K562 (cell line): Measurements from ENCODE around the gene ADAMTSL3. TPM values are rescaled to one million over a fixed set of nuclear protein-coding genes. Genes with fewer than 3 reads are reported as not detected.

ENCODE experiments used
- ATAC-seq: fragments of 200-7000 bp; cut with Tn5 transposase; 3 replicates; pipeline ENCODE4 v1.9.1; 2020; ENCODE audit warnings: moderate library complexity
- BruUV-seq: library from RNA; stranded (reverse); fragments of 400-500 nt; replicated peaks from 2 replicates; lab custom pipeline; 2021; lab: Mats Ljungman, UMichigan
- CTCF ChIA-PET: fragments of 300-600 bp; formaldehyde crosslinking; extraction: SDS; loops from one replicate; lab custom pipeline; 2021; ENCODE audit warnings: low intra/inter-chr PET ratio; lab: Yijun Ruan, JAX
- POLR2A ChIA-PET: fragments of 300-600, 350-650 bp; sonication (Branson Sonifier 250); formaldehyde crosslinking; extraction: SDS; loops from one replicate; lab custom pipeline; 2021; ENCODE audit warnings: antibody characterized with exemption, inconsistent platforms; lab: Yijun Ruan, JAX
- DNase-seq, 4 experiments: peaks; one replicate each; pipeline versions ENCODE4 v3.0.0 to v3.0.0-alpha.2; 2011 to 2018; ENCODE audit warnings: low spot score in 3 of 4, mixed read lengths in 3 of 4; ENCODE audit errors: extremely low read depth in 1 of 4
- FAIRE-seq: peaks from 2 replicates; lab custom pipeline; 2011; peaks lifted over from hg19 to GRCh38; lab: Jason Lieb, UNC
- H2AFZ ChIP-seq: 2 replicates; pipeline ENCODE4 v1.6.0; 2011; ENCODE audit warnings: low read depth, low read length, control low read depth, inconsistent platforms
- H3K27ac ChIP-seq: fragments of 200-600 bp; 3 replicates; pipeline ENCODE4 v1.8.0; 2011; ENCODE audit warnings: low read depth, mild to moderate bottlenecking, control low read depth, inconsistent platforms, low read length, moderate library complexity, mixed read lengths; ENCODE audit errors: extremely low read depth
- H3K27me3 ChIP-seq, 2 experiments: fragments of 300-600 bp in 1 of 2; 2 replicates in 1 of 2; 3 replicates in 1 of 2; pipeline versions ENCODE4 v1.6.0 to v1.8.0; 2011; ENCODE audit warnings: inconsistent platforms in 2 of 2, low read length in 2 of 2, mild to moderate bottlenecking in 1 of 2, mixed read lengths in 1 of 2, moderate library complexity in 1 of 2; ENCODE audit not compliant: control insufficient read depth in 2 of 2, insufficient read depth in 2 of 2
- H3K36me3 ChIP-seq: fragments of 300-600 bp; 3 replicates; pipeline ENCODE4 v1.8.0; 2011; ENCODE audit warnings: mild to moderate bottlenecking, low read length, inconsistent platforms; ENCODE audit not compliant: control insufficient read depth, insufficient read depth
- H3K4me1 ChIP-seq, 2 experiments: fragments of 200-600 bp in 1 of 2; replicated peaks in 1 of 2; 2 replicates in 1 of 2; 3 replicates in 1 of 2; pipeline versions ENCODE4 v1.5.1 to v1.8.0; 2011; ENCODE audit warnings: inconsistent platforms in 2 of 2, low read length in 2 of 2, mild to moderate bottlenecking in 1 of 2, mixed read lengths in 1 of 2, moderate library complexity in 1 of 2; ENCODE audit not compliant: control insufficient read depth in 2 of 2, insufficient read depth in 2 of 2
- H3K4me2 ChIP-seq: 2 replicates; pipeline ENCODE4 v1.6.1; 2011; ENCODE audit warnings: low read length, control low read depth, inconsistent platforms, mixed read lengths; ENCODE audit not compliant: insufficient read depth
- H3K4me3 ChIP-seq: fragments of 200-600 bp; sonication (generic), shearing (Covaris generic); 2 replicates; pipeline ENCODE4 v1.5.1; 2016; ENCODE audit warnings: control low read depth, inconsistent platforms
- H3K79me2 ChIP-seq: fragments of 200-600 bp; 3 replicates; pipeline ENCODE4 v1.8.0; 2011; ENCODE audit warnings: low read length, inconsistent platforms; ENCODE audit not compliant: control insufficient read depth, insufficient read depth
- H3K9ac ChIP-seq, 2 experiments: 2 replicates each; pipeline versions ENCODE4 v1.6.0 to v1.6.1; 2011; ENCODE audit warnings: low read depth in 2 of 2, low read length in 2 of 2, control low read depth in 1 of 2, inconsistent platforms in 1 of 2, mild to moderate bottlenecking in 1 of 2, mixed read lengths in 1 of 2; ENCODE audit not compliant: insufficient read depth in 1 of 2
- H3K9me1 ChIP-seq: one replicate; pipeline ENCODE4 v1.6.0; 2011; ENCODE audit warnings: inconsistent platforms, mild to moderate bottlenecking, low read length, moderate library complexity; ENCODE audit not compliant: control insufficient read depth, insufficient read depth
- H3K9me3 ChIP-seq: replicated peaks from 2 replicates; pipeline ENCODE4 v1.5.1; 2011; ENCODE audit warnings: low read depth, low read length, inconsistent platforms; ENCODE audit not compliant: control insufficient read depth, insufficient read depth
- H4K20me1 ChIP-seq: replicated peaks from 2 replicates; pipeline ENCODE4 v1.6.1; 2011; ENCODE audit warnings: low read length, inconsistent platforms, mixed read lengths; ENCODE audit not compliant: control insufficient read depth, insufficient read depth
- CCAR2 ChIP-seq: fragments of 200-400 bp; formaldehyde crosslinking; IDR thresholded peaks from 2 replicates; pipeline ENCODE4 v1.6.1; 2017; ENCODE audit warnings: mild to moderate bottlenecking, low read depth, low read length
- CCNT2 ChIP-seq: IDR thresholded peaks from 2 replicates; pipeline ENCODE4 v1.6.1; 2011; ENCODE audit warnings: borderline replicate concordance, low read depth, mild to moderate bottlenecking, moderate library complexity, mixed read lengths, low read length; ENCODE audit not compliant: insufficient read length; ENCODE audit errors: extremely low read depth
- ILF3 ChIP-seq: fragments of 450-650 bp; IDR thresholded peaks from 2 replicates; pipeline ENCODE4 v1.6.1; 2018; ENCODE audit warnings: antibody characterized with exemption, mild to moderate bottlenecking, moderate library complexity, borderline replicate concordance
- RBBP5 ChIP-seq: fragments of 200-600 bp; sonication (generic); IDR thresholded peaks from 2 replicates; pipeline ENCODE4 v1.6.1; 2012; ENCODE audit warnings: borderline replicate concordance, mild to moderate bottlenecking, low read length, control low read depth, inconsistent platforms; ENCODE audit not compliant: insufficient read depth, poor library complexity, severe bottlenecking
- WGBS: fragments of 100-300 bp; shearing (Covaris generic); methylation state at CpG from one replicate; pipeline ENCODE4 v1.1.6; 2016; ENCODE audit warnings: low coverage, mixed read lengths; ENCODE audit not compliant: insufficient coverage; ENCODE audit errors: missing lambda C conversion rate; 5-methylcytosine and 5-hydroxymethylcytosine counted together
- in situ Hi-C: fragments of 300-500 bp; cut with MboI; formaldehyde crosslinking; loops from 4 replicates; pipeline ENCODE4 v1.15.0; 2018; ENCODE audit warnings: inconsistent platforms, mixed read lengths
- intact Hi-C: fragments of 100-400 bp; cut with micrococcal nuclease; formaldehyde crosslinking; loops from 2 replicates; pipeline ENCODE4 v1.14.2; 2022
- polyA plus RNA-seq, 8 experiments: library from polyadenylated mRNA; depleted of rRNA in 4 of 8; stranded (reverse) in 5 of 8; unstranded in 3 of 8; fragments of >200 nt; fragmentation: Nextera tagmentation in 2 of 8; fragmentation: Illumina TruSeq in 1 of 8; extraction: Ambion mirVana in 2 of 8; extraction: Trizol in 1 of 8; gene quantifications; 2 replicates each; pipeline versions ENCODE4 v1.2.1 to v1.2.3, GENCODE V29; 2011 to 2014; ENCODE audit warnings: inconsistent platforms in 1 of 8, missing spikeins in 1 of 8
- total RNA-seq, 7 experiments: library from RNA; depleted of rRNA in 6 of 7; stranded (reverse); fragments of >200 nt in 6 of 7; fragmentation: Illumina TruSeq in 2 of 7; extraction: Trizol in 2 of 7; gene quantifications; 2 replicates each; pipeline versions ENCODE4 v1.2.1 to v1.2.3, GENCODE V29; 2011 to 2021; ENCODE audit warnings: low replicate concordance in 1 of 7
- TF ChIP-seq, protein P1 (sequence below): fragments of 200-800 bp; sonication (Bioruptor generic); IDR thresholded peaks from 2 replicates; pipeline ENCODE4 v1.6.1; 2016; ENCODE audit warnings: missing genetic modification characterization, missing compliant biosample characterization
- TF ChIP-seq, protein P2 (sequence below): fragments of 250-450 bp; sonication (Bioruptor Pico); IDR thresholded peaks from 2 replicates; pipeline ENCODE4 v1.5.0; 2022; ENCODE audit warnings: mild to moderate bottlenecking
- TF ChIP-seq, protein P3 (sequence below): sonication (generic); formaldehyde crosslinking; IDR thresholded peaks from 2 replicates; pipeline ENCODE4 v1.8.0; 2022; ENCODE audit warnings: missing genetic modification reagents, mild to moderate bottlenecking, borderline replicate concordance

The ADAMTSL3 gene
- total and polyA plus RNA-seq, 9 of the 15 experiments (the other 6 are each of a cell fraction or from before 2014, with no cell fraction given): 0.01 to 0.18 (median 0.07) TPM; not detected in 3

DNA sequence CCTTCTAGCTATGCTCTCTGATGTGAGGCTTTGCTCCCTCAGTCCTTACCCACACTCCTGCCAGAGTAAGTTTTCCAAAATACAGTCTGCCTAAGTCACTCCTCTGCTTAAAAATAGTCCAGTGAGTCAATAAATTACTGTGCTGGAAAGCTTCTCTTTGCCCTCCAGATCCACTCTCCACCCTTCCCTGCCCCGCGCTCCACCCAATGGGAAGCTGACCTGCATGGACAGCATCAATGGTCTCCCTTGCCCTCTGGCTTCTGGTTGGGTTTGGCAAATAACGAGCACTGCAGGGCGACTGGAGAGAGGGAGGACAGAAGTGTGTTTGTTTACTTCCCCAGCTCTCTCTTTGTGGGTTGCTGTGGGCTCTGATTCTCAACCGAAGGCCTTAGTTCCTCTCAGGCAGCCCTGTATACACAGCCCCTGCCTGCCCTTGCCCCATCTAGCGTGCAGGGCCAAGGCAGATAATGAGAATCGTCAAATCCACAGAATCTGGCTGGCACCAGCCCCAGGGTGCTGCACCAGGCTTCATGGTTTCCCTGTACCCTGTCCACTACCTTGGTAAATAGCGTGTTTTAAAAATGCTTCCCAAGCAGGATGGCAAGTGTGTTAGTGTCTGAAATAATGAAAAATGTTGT, 110.4 kb downstream of the ADAMTSL3 start:
- WGBS: 0% methylated on average over 8 of the region's 8 CpGs
- in situ Hi-C loops: no loop called here
- no peak for FAIRE-seq

More for the DNA sequence above, 110.4 kb downstream of the ADAMTSL3 start:
- ChIA-PET CTCF (no interaction called here), POLR2A (interaction anchor here (1.3 kb wide), 1 partner anchor 13 kb away, joined by 3 read pairs; no protein-coding TSS in a partner anchor)
- no TSS peak for BruUV-seq
- Histone ChIP-seq H3K9ac (no peak overlapping the region), H3K27me3 (peaks cover 0 to 4% of the 10 kb centered on the region in 2 experiments; a peak in 2 of 5 replicates), H2AFZ (no peak overlapping the region), H3K4me2 (no peak overlapping the region), H3K9me1 (no peaks in the 10 kb centered on the region), H3K36me3 (no peaks in the 10 kb centered on the region), H3K79me2 (no peaks in the 10 kb centered on the region), H3K4me3 (no peak overlapping the region), H3K9me3 (no peaks in the 10 kb centered on the region), H3K27ac (no peak overlapping the region), H4K20me1 (no peaks in the 10 kb centered on the region), H3K4me1 (no peaks in the 10 kb centered on the region)
- TF ChIP-seq, protein P1, sequence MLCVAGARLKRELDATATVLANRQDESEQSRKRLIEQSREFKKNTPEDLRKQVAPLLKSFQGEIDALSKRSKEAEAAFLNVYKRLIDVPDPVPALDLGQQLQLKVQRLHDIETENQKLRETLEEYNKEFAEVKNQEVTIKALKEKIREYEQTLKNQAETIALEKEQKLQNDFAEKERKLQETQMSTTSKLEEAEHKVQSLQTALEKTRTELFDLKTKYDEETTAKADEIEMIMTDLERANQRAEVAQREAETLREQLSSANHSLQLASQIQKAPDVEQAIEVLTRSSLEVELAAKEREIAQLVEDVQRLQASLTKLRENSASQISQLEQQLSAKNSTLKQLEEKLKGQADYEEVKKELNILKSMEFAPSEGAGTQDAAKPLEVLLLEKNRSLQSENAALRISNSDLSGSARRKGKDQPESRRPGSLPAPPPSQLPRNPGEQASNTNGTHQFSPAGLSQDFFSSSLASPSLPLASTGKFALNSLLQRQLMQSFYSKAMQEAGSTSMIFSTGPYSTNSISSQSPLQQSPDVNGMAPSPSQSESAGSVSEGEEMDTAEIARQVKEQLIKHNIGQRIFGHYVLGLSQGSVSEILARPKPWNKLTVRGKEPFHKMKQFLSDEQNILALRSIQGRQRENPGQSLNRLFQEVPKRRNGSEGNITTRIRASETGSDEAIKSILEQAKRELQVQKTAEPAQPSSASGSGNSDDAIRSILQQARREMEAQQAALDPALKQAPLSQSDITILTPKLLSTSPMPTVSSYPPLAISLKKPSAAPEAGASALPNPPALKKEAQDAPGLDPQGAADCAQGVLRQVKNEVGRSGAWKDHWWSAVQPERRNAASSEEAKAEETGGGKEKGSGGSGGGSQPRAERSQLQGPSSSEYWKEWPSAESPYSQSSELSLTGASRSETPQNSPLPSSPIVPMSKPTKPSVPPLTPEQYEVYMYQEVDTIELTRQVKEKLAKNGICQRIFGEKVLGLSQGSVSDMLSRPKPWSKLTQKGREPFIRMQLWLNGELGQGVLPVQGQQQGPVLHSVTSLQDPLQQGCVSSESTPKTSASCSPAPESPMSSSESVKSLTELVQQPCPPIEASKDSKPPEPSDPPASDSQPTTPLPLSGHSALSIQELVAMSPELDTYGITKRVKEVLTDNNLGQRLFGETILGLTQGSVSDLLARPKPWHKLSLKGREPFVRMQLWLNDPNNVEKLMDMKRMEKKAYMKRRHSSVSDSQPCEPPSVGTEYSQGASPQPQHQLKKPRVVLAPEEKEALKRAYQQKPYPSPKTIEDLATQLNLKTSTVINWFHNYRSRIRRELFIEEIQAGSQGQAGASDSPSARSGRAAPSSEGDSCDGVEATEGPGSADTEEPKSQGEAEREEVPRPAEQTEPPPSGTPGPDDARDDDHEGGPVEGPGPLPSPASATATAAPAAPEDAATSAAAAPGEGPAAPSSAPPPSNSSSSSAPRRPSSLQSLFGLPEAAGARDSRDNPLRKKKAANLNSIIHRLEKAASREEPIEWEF (CRISPR knock-in tag): no peak
- TF ChIP-seq RBBP5 (no peak), ILF3 (no peak), CCAR2 (no peak), CCNT2 (no peak)
- TF ChIP-seq, protein P2, sequence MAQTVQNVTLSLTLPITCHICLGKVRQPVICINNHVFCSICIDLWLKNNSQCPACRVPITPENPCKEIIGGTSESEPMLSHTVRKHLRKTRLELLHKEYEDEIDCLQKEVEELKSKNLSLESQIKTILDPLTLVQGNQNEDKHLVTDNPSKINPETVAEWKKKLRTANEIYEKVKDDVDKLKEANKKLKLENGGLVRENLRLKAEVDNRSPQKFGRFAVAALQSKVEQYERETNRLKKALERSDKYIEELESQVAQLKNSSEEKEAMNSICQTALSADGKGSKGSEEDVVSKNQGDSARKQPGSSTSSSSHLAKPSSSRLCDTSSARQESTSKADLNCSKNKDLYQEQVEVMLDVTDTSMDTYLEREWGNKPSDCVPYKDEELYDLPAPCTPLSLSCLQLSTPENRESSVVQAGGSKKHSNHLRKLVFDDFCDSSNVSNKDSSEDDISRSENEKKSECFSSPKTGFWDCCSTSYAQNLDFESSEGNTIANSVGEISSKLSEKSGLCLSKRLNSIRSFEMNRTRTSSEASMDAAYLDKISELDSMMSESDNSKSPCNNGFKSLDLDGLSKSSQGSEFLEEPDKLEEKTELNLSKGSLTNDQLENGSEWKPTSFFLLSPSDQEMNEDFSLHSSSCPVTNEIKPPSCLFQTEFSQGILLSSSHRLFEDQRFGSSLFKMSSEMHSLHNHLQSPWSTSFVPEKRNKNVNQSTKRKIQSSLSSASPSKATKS (CRISPR knock-in tag): no peak
- TF ChIP-seq, protein P3, sequence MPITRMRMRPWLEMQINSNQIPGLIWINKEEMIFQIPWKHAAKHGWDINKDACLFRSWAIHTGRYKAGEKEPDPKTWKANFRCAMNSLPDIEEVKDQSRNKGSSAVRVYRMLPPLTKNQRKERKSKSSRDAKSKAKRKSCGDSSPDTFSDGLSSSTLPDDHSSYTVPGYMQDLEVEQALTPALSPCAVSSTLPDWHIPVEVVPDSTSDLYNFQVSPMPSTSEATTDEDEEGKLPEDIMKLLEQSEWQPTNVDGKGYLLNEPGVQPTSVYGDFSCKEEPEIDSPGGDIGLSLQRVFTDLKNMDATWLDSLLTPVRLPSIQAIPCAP (CRISPR knock-in tag): no peak
- ATAC-seq (no peak), DNase-seq (no peak)
- intact Hi-C loops: no loop called here
